AG04449 (cell line): ENCODE measurements around the gene RAPGEF5.

Source experiments
- CTCF ChIA-PET: fragments of 350-600 bp; formaldehyde crosslinking; extraction: SDS; loops from one replicate; lab custom pipeline; 2021; ENCODE audit warnings: antibody characterized with exemption; lab: Yijun Ruan, JAX
- POLR2A ChIA-PET: fragments of 400-600, 350-600 bp; formaldehyde crosslinking; extraction: SDS; loops from one replicate; lab custom pipeline; 2020; ENCODE audit warnings: antibody characterized with exemption, inconsistent platforms; lab: Yijun Ruan, JAX
- DNase-seq: peaks from one replicate; pipeline ENCODE4 v3.0.0-alpha.2; 2010; ENCODE audit warnings: low read depth, low spot score
- H3K4me3 ChIP-seq: 2 replicates; pipeline ENCODE4 v1.5.1; 2011; ENCODE audit warnings: low read depth, mild to moderate bottlenecking, control low read depth, low read length
- TF ChIP-seq, protein P1 (sequence below): IDR thresholded peaks from one replicate; pipeline ENCODE4 v1.5.1; 2011; ENCODE audit warnings: mild to moderate bottlenecking, moderate library complexity, low read length, control low read depth, inconsistent platforms; ENCODE audit not compliant: insufficient read depth; ENCODE audit errors: missing control alignments

The RAPGEF5 gene

DNA sequence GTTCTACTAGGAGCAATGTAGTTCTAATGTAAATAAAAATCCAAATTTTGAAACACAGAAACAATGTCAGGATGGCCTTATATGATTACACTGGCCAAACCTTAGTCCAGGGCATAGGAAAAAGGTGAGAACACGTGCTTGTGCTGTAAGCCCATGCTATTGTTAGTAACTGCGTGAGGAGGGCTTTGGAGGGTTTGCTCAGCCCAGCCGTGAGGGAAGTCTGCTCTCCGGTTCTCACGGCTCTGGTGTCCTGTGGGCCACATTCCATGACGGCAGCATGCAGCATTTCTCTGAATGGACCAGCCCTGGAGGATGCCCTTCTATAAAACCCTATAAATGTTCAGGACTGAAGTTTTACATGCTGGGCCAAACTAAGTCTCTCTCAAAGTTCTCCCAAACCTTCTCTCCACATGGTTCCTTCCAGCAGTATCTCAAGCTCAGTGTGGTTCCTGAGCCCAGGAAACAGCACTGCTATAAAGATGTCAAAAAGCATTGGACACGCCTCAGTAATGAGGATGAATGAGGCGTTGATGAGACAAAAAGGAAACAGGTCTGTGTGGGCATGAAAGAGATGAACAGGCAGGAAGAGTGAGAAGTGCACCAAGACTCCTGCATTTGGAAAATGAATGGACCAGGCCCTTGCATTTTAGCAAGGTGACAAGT is 236.4 kb downstream of the RAPGEF5 start:
- CTCF ChIA-PET = interaction anchor here (1.4 kb wide), 1 partner anchor 10 kb away, joined by 12 read pairs; no protein-coding TSS in a partner anchor
- POLR2A ChIA-PET = no interaction called here
- H3K4me3 ChIP-seq = no peak overlapping the region
- no peak for DNase-seq
- TF ChIP-seq, protein P1, sequence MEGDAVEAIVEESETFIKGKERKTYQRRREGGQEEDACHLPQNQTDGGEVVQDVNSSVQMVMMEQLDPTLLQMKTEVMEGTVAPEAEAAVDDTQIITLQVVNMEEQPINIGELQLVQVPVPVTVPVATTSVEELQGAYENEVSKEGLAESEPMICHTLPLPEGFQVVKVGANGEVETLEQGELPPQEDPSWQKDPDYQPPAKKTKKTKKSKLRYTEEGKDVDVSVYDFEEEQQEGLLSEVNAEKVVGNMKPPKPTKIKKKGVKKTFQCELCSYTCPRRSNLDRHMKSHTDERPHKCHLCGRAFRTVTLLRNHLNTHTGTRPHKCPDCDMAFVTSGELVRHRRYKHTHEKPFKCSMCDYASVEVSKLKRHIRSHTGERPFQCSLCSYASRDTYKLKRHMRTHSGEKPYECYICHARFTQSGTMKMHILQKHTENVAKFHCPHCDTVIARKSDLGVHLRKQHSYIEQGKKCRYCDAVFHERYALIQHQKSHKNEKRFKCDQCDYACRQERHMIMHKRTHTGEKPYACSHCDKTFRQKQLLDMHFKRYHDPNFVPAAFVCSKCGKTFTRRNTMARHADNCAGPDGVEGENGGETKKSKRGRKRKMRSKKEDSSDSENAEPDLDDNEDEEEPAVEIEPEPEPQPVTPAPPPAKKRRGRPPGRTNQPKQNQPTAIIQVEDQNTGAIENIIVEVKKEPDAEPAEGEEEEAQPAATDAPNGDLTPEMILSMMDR = no peak

DNA sequence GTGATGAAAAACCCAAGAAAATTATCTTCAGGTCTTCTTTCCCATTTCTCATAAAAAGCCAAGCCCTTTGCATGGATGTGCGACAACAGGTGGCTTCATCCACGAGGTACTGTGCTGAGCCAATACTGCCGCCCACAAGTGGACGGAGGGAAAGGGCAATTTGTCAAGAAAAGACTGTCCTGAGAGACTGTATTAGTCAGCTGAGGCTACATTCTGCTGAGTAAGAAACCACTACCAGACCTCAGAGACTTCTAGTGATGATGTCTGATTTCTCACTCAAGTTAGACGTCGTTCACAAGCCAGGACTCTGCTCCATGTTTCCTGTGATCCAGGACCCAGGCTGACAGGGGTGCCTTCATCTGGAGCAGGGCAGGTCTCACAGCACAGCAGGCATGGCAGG is 239.7 kb downstream of the RAPGEF5 start:
- CTCF ChIA-PET = interaction anchor here (1.5 to 10.2 kb wide), 3 partner anchors 9 to 162 kb away, joined by 3 to 153 read pairs (median 6); no protein-coding TSS in a partner anchor
- TF ChIP-seq, protein P1 = no peak
- no peak for DNase-seq
- POLR2A ChIA-PET = no interaction called here
- H3K4me3 ChIP-seq = no peak overlapping the region

DNA sequence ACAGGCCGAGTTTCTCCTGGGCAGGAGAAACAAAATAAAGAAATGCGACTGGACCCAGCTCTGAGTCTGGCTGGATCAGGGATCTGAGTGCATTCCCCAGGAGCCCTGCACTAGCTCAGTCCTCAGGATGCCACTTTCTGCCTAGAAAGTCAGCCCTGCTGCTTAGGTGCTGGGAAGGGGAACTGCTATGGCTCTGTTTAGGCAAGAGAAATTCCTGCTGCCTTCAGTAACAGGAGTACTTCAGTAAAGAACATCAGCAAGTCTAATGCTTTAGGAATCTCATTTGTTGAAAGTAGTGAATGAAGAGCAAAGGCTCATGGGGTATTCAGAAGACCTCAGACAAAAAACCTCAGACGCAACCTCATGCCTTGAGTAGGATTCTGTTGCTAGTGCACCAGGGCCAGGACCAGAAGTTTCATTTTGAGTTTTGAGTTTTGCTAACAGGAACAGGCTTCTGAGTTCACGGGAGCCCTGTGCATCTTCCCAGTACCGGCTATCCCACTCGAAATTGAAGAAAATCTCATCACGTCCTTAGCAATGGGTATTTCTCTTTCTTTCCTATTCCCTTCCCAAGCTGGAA is 240.4 kb downstream of the RAPGEF5 start:
- TF ChIP-seq, protein P1 = no peak
- DNase-seq = no peak
- no peak overlapping the region for H3K4me3 ChIP-seq
- POLR2A ChIA-PET = no interaction called here
- CTCF ChIA-PET = interaction anchor here (1.5 to 15.4 kb wide), 5 partner anchors 19 to 374 kb away, joined by 3 to 185 read pairs (median 14); no protein-coding TSS in a partner anchor

DNA sequence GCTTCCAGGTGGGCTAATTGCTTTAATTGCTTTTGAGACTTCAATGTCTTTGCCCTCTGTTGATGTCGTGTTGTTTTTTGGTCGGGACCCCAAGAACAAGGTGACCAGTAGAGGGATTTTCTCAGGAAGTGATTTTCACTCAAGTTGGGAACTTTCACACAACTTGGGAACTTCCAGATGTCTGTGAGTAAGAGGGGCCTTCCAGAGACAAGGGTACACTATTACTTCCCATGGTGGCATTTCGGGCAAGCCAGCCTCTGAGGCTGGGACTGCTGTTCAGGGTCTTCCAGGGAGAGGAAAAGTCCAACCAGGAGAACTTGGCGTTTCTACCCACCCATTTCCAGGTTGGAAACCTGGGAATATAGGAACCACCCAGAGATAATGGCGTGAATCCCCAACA is 241.3 kb downstream of the RAPGEF5 start:
- POLR2A ChIA-PET = no interaction called here
- CTCF ChIA-PET = interaction anchor here (1.5 to 15.4 kb wide), 5 partner anchors 19 to 375 kb away, joined by 3 to 185 read pairs (median 14); no protein-coding TSS in a partner anchor
- H3K4me3 ChIP-seq = no peak overlapping the region
- no peak for DNase-seq
- TF ChIP-seq, protein P1 = no peak

DNA sequence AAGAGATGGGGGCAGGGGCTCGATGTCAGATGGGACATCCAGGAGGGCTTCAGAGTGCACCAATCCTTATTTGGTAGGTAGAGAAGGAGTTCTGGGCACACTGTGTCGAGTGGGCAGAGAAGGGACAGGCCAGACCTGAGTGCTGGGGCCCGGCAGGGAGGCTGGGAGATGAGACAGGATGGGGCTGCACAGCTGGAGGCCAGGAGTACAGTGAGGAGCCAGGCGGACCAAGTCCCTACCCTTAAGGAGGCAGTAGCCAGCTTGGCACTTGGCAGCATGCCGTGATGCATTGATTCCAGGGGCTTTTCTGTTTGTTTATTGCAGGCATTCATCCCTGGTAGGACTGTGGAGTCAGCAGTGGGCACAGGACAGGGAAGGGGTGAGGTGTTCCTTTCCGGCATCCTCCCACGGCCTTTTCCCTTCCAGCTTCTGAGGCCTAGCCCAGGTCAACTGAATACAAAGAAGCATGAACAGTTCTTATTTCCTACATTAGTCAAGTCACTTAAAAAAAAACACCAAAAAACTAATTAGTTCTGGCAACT is 242.4 kb downstream of the RAPGEF5 start:
- ChIA-PET CTCF (interaction anchor here (1.1 to 15.4 kb wide), 7 partner anchors 17 to 385 kb away, joined by 3 to 232 read pairs (median 14); partner anchors contain the start of gene STEAP1B), POLR2A (interaction anchor here (0.6 kb wide), 1 partner anchor 368 kb away, joined by 3 read pairs; no protein-coding TSS in a partner anchor)
- no peak for DNase-seq
- H3K4me3 ChIP-seq = no peak overlapping the region
- TF ChIP-seq, protein P1 = no peak

DNA sequence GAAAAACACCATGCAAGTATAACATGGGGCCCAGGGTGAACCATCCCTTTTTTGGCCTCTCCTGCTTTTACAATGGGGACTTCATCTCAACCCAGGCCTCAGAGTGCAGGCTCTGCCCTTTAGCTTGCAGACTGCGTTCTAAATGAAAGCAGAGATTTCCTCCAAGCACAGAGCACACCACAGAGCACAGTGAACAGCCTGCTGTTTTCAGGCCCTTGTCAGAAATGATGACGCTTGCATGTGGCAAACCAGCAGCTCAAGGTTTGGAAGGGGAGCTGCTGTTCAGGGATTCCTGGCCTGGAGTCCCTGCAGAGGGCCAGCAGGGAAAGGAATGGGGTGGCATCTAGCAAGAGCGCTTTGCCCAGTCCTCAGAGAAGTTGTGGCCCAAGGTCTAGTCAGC is 243.9 kb downstream of the RAPGEF5 start:
- POLR2A ChIA-PET = no interaction called here
- H3K4me3 ChIP-seq = no peak overlapping the region
- CTCF ChIA-PET = interaction anchor here (0.9 to 15.4 kb wide), 8 partner anchors 16 to 388 kb away, joined by 3 to 232 read pairs (median 56); partner anchors contain the start of gene STEAP1B
- DNase-seq = no peak
- TF ChIP-seq, protein P1 = no peak
